HG03097 (cell line): ENCODE results near the gene NES.

Experiments
- ATAC-seq: cut with Tn5 transposase; IDR thresholded peaks from one replicate; pipeline ENCODE4 v1.9.1; 2021; ENCODE audit not compliant: unreplicated experiment, low FRiP score

Gene NES

DNA sequence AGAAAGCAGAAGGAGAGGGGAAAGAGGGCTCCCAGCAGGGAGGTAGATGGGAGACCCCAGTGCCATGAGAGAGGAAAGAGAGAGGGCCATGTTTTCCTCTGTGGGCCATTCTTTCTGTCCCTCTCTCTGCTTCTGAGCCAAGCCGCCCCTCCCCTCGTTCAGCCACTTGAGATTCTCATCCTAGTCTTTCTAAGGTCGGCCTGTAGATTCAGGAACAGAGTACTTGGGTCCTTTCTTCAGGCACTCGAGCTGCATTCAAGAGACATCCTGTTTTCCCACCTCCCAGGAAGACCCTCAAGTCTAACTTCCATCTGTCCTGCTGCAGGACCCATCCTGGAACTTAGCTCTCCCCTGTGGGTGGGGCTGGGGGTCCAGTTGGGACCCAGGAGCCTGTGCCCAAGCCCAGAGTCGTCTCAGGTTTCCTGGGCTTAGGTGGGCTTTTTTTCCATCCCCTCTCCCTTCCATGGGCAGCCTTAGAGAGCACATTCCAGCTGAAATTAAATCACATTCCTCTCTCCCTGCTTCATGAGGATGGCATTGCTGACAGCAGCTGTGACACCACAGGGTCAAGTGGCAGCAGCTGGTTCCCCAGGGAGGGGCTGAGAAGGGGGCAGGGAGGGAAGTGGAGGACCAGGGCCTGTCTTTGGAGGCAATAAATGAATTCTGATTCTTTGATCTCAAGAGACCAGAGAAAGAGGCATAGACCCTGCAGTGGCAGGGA, 13.0 kb downstream of the NES start:
- no peak for ATAC-seq

DNA sequence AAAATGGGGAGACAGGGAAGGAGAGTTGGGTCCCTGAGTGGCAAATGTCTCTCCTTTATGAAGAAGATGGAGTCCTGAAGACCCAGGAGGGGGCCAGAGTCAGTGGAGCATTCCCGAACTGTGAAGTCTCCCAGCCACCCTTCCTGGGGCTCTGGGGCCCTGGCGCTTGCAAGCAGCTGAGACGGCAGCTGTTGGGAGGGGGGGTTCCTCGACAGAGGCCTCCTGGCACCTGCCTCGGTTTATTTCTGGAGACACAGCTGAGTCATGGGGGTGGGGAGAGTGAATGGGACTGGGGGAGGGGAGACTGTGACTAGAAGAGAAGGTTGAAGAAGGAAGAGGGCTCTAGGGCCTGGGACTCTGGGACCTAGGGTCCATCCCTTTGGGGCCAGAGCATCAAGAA, 14.0 kb downstream of the NES start:
- no peak for ATAC-seq

DNA sequence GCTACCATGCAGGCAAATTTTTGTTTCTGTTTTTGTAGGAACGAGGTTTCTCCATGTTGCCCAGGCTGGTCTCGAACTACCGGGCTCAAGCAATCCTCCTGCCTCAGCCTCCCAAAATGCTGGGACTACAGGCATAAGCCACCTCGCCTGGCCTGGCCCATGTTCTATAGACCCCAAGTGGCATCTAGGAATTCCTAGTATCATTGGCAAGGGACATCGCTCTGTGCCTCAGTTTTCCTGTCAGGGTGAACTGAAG, 14.5 kb downstream of the NES start:
- no peak for ATAC-seq

DNA sequence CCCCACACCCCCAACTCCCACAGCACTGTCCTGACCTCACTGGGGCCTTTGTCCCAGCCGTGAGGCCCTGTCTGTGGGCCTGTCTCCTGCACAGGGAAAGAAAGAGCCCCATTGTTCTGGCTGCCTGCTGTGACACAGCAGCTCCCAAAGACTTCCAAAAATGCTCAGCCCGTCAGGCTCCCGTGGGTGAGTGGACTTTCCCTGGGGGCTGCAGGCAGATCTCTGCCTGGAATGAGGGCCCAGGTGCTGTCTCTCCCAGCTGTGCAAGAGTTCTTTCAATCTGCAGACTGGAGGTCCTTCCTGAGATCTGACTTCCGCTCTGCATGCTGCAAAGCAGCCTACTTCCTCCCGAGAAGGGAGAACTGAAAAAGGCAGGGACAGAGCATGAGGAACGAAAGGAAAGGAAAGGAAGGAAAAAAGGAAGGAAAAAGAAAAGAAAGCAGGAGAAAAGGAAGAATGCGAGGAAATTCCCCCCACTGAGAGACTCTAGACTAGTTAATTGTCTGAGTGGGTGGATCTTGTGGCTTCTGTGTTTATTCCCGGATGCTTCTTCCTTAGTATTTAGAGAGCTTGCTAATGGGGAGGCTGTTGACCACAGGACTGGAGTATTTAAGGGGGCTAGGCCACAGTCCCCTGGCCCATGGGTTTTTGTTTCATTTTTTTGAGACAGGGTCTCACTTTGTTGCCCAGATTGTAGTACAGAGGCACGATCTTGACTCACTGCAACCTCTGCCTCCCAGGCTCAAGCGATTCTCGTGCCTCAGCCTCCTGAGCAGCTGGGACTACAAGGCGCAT, 15.0 kb downstream of the NES start:
- no peak for ATAC-seq

DNA sequence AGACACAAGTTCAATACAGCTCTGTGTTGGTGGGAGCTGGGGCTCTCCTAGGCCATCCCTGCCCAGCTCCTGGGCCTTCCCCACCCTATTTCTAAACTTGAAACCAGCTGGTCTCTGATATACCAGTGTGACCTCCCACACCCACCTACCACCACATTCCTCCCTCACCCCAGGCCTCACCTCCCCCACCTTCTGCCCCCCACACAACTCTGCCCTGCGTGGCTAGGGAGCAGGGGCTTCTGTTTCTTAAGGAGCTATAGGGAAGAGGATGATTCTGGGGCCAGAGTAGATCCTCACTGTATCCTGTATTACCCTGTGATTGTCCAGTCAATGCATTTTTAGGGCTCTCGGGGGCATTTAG, 16.5 kb downstream of the NES start:
- ATAC-seq = no peak

DNA sequence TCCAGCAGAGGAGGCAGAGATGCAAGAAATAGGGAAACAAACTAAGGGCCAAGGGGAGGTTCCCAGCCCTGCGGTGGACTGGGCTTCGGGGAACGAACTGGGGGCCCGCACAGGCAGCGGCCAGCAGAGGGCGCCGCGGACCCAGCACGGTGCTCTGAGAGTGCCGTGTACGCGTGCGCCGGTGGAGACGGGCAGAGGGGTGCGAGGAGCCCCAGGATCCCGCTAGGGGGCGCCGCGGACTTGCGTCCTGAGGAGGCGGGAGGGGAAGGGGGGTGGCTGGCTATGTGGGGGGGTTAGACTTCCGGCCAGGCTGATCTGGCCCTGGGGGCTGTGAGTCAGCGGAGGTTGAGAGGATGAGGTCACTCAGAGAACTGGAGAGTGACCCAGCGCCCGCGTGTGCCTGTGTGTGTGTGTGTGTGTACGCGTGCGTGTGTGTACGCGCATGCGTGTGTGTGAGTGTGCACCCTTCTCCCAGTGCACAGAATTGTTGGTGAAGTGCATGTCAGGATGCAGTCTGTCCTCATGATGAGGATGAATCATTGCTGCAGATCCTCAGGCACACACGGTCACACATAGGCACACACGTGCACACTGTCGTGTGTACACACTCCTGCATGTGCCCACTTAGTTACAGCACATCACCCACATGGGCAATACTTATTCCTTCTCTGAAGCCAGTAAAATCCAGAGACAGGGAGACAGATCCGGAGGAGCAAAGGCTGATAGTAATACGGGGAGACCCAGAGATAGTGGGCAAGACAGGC, 17.0 kb downstream of the NES start:
- peak; percentile 61 for ATAC-seq

DNA sequence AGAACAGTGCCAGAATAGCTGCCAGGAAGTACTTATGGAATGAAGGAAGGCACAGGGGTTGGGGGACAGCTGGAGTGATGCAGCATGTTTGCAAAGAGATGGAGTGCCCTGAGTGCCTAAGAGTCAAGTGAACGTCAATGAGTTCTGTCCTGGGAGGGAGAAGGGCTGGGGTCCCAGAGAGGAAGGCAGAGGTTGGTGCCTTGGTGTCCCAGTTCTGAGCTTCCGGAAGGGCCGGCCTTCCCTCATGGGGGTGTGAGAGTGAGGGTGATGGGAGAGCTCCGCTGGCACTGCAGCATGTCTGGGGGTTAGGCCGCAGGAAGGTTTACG, 17.6 kb downstream of the NES start:
- no peak for ATAC-seq

DNA sequence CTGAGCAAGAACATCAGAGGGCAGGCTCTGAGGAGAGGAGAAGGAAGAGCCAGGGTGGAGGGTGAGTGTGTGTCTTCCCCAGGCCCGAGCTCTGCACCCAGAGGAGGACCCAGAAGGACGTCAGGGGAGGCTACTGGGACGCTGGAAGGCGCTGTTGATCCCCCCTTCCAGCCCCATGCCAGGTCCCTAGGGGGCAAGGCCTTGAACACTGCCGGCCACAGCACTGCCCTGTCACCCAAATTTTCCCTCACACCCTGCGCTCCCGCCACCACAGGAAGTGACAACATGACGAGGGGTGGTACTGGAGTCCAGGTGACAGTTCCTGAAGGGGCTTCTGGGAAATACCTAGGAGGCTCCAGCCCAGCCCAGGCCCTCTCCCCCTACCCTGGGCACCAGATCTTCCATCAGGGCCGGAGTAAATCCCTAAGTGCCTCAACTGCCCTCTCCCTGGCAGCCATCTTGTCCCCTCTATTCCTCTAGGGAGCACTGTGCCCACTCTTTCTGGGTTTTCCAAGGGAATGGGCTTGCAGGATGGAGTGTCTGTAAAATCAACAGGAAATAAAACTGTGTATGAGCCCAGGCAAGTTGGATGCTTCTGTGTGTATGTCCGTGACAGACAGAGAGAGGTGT, 18.1 kb downstream of the NES start:
- no peak for ATAC-seq

DNA sequence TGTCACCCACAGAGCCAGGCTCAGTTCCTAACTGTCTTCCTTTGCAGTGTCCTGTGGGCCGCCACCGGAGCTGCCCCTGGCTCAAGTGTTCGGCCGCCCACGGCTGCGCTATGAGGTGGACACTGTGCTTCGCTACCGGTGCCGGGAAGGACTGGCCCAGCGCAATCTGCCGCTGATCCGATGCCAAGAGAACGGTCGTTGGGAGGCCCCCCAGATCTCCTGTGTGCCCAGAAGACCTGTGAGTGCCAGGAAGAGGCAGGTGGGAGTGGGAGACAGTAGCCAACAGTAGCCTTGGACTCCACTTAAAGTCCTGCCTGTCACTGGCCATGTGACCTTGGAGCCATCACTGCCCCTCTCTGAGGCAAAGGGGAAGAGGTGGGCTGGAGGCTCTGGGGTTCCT, 18.7 kb downstream of the NES start:
- no peak for ATAC-seq

DNA sequence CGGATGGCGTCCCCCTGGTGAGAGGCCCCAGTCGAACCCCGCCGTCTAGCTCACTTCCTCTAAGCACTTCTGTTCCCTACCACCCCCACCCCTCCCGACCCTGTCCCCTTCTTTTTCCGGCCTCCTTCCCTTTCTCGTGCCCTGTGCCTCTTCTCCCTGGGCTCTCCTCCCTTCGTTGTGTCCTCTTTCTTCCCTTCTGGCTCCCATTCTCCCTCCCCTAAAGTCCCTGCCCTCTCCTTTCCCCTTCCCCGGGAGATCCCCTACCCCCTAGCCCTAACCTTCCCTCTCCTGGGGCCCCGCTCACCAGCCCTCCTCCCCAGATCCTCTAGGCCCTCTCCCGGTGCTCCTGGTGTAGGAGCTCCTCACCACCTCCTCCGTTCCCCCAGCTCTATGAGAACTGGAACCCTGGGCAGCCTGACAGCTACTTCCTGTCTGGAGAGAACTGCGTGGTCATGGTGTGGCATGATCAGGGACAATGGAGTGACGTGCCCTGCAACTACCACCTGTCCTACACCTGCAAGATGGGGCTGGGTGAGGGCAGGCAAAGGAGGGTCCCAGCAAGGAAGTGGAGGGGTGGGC, 19.4 kb downstream of the NES start:
- no peak for ATAC-seq

DNA sequence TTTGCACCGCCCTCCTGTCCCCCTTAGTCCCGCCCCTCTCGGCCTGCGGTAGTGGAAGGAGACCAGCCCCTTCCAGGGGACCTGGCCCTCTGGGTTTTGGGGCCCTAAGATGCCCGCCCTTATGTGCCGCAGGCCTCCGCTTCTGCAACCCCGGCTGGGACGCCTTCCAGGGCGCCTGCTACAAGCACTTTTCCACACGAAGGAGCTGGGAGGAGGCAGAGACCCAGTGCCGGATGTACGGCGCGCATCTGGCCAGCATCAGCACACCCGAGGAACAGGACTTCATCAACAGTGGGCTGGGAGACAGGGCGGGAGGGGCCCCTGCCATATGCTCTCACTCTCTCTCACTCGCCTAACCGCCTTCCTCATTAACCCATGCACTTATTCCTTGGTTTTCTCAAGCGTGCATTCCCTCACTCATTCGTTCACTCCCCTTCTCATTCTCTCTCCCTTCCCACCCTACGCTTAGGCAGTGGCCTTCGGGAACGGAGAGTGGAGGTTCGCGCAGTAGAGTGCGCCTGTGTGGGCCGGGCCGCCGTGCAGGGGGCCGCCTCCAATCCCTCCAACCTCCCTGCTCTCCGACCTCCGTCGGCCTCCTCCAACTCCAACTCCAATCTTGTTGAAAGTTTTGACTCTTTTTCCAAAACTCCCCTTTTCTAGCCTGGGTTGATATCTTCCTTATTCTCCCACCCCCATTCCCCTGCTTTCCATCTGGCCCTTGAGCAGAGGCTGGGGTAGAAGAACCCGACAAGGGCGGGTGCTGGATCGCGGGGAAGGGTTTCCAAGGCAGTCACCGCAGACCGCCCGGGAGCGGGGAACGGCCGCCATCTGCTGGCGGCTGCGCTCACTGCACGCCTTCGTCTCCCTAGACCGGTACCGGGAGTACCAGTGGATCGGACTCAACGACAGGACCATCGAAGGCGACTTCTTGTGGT, 20.1 kb downstream of the NES start:
- ATAC-seq = no peak

DNA sequence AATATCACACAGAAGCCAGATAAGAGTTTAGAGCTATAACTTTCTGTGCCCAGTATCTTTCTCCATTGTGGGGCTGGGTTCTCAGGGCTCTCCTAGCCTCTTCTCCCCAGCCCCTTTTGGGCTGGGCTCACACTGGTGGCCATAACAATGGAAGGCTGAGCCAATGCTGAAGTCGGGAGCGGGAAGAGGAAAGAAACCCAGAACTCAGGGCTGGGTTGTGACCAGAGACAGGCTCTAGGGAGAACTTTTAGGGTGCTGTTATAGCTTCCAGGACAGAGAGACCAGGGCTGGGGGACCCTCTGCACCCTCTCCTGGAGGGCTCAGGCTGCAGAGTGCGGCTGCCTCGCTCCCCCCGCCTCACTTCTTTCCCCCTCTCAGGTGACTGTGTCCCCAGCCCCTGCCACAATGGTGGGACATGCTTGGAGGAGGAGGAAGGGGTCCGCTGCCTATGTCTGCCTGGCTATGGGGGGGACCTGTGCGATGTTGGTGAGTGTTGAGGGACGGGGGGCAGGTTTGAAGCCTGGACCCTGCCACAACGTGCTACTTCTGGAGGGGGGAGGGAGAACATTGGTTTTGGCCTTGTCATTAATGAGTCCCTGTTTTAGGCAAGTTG, 21.2 kb downstream of the NES start:
- ATAC-seq = no peak

DNA sequence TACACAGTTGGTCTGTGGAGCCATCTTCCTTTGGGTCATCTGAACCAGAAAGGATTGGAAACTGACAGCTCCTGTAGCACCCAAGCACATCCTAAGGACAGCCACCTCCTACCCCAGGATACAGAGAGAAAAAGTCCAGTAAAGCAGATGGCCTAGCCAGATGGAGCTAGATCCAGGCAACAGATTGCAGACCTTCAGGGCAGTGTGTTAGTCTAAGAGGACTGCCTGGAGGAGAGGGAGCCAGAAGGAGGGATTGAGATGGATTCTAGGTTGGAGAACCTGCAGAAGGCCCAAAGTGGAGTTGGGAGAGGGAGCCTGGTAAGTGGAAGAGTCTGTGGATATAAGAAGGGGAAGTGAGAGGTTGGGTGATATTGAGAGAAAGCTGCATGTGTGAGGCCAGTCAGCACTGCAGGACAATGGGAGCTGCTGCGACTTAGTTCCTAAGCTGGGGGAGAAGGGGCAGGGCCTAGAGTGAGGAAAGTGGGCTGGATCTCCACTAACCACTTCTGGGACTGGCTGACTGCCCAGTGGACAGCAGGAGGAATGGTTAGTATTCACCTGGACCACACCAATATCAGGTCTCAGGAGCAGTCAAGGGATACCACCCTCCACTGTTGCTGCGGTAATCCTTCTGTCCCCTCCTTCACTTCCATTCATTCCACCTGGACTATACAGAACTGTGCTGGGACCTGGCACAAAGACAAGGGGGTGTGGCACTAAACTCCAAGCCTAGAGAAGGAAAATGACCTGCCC, 21.9 kb downstream of the NES start:
- no peak for ATAC-seq

DNA sequence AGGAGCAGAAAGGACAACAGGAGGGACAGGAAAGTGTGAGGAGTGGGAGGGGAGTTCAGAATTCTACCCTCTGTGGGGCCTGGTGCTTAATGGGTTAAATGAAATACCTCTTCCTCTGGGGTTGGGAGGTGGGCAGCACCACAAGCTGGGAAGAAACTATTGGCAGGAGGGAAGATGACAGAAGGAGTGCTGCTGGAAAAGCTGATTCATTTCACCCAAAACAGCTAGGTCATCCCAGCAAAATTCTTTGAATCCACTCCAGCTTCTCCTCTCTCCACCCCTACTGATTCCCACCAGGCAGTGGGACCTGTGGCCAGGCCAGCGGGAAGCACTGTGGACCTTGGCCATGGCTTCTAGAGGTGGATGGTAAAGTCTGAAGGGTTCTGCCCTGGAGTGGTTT, 22.5 kb downstream of the NES start:
- no peak for ATAC-seq

DNA sequence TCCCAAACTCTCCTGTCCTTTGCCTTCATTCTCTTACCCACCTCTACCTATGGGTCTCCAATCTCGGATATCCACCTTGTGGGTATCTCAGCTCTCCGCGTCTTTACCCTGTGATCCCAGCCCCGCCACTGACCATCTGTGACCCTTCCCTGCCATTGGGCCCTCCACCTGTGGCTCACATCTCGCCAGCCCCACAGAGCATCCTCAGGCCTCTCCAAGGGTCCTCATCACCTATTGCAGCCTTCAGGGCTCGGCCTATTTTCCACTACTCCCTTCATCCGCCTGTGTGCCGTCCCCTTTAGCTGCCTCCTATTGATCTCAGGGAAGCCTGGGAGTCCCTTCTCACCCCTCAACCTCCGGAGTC, 24.2 kb downstream of the NES start:
- ATAC-seq = no peak

DNA sequence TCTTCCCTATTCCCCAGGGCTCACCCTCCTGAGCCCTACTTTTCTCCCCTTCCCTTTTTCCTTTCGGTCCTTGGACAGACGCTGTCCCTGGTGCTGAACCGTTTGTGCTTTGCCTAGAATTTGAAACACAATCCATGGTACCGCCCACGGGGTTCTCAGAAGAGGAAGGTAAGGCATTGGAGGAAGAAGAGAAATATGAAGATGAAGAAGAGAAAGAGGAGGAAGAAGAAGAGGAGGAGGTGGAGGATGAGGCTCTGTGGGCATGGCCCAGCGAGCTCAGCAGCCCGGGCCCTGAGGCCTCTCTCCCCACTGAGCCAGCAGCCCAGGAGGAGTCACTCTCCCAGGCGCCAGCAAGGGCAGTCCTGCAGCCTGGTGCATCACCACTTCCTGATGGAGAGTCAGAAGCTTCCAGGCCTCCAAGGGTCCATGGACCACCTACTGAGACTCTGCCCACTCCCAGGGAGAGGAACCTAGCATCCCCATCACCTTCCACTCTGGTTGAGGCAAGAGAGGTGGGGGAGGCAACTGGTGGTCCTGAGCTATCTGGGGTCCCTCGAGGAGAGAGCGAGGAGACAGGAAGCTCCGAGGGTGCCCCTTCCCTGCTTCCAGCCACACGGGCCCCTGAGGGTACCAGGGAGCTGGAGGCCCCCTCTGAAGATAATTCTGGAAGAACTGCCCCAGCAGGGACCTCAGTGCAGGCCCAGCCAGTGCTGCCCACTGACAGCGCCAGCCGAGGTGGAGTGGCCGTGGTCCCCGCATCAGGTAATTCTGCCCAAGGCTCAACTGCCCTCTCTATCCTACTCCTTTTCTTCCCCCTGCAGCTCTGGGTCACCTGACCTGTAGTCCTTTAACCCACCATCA, 24.8 kb downstream of the NES start:
- ATAC-seq = no peak

DNA sequence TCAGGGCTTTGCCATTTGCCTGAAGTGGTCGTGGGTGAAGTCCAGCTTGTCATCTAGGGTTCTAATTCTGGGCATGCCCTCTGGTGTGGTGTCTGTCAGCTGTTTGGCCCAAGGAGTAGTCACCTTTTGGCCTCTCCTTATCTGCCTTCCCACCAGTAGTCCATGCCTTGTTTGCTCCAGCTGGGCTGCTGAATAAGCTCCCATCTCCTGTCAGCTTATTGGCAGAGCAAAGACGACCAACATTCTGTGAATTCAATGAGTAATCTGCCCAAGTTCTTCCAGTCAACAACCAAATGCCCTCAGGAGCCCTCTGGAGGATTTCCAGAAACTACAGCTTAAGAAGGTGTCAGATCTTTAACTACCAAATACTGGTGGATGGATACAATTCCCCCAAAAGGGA, 28.3 kb downstream of the NES start:
- no peak for ATAC-seq

DNA sequence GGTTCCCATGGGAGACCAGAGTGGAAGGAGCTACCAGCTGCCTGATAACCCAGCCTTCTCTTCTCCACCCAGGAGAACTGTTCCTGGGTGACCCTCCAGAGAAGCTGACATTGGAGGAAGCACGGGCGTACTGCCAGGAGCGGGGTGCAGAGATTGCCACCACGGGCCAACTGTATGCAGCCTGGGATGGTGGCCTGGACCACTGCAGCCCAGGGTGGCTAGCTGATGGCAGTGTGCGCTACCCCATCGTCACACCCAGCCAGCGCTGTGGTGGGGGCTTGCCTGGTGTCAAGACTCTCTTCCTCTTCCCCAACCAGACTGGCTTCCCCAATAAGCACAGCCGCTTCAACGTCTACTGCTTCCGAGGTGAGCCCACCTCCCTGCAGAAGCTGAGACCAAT, 28.7 kb downstream of the NES start:
- ATAC-seq = no peak
